GM12874 (cell line): Measurements from ENCODE around the gene PTGIS.

Source experiments
- CTCF ChIP-seq: IDR thresholded peaks from 2 replicates; pipeline ENCODE4 v1.5.1; 2011; ENCODE audit warnings: low read depth, mild to moderate bottlenecking, control low read depth, low read length, moderate library complexity; ENCODE audit not compliant: insufficient read depth

PTGIS gene

GRCh38 chr20:49517805-49518100 lies 50.2 kb downstream of the PTGIS start:
- TF ChIP-seq CTCF, result no peak

GRCh38 chr20:49516916-49517804 lies 50.8 kb downstream of the PTGIS start:
- no peak for TF ChIP-seq CTCF

GRCh38 chr20:49515586-49515985 lies 52.4 kb downstream of the PTGIS start:
- no peak for TF ChIP-seq CTCF

- TF ChIP-seq CTCF, result no peak
These were observed 54.4 kb downstream of the PTGIS start for GRCh38 chr20:49513517-49513916.

- TF ChIP-seq CTCF, result no peak
These were observed 54.9 kb downstream of the PTGIS start for GRCh38 chr20:49513009-49513408.

- TF ChIP-seq CTCF, result no peak
These were observed 56.0 kb downstream of the PTGIS start for GRCh38 chr20:49511788-49512525.

- TF ChIP-seq CTCF, result no peak
These were observed 57.3 kb downstream of the PTGIS start for GRCh38 chr20:49510562-49511122.
